GM23338 (cell line): ENCODE measurements around the gene FUNDC1. TPM values are rescaled to one million over a fixed set of nuclear protein-coding genes. Genes with fewer than 3 reads are reported as not detected.
"Not testable (repeated sequence)": the region's sequence is repeated elsewhere in the genome, so short reads cannot be mapped to it uniquely, and the experiment has no call there.

Experiments used
- ATAC-seq: fragments of 200-7000 bp; cut with Tn5 transposase; 3 replicates; pipeline ENCODE4 v1.9.1; 2020
- DNase-seq: peaks from one replicate; pipeline ENCODE4 v3.0.0-alpha.2; 2015; ENCODE audit warnings: low spot score
- H2AFZ ChIP-seq: fragments of 200-600 bp; sonication (generic); 2 replicates; pipeline ENCODE4 v1.8.0; 2016; ENCODE audit warnings: antibody characterized with exemption, mild to moderate bottlenecking, moderate library complexity
- H3F3A ChIP-seq: fragments of 200-600 bp; sonication (generic); replicated peaks from 2 replicates; pipeline ENCODE4 v1.8.0; 2017; ENCODE audit warnings: antibody characterized with exemption, mixed run types, low read depth
- H3K27ac ChIP-seq: fragments of 200-600 bp; sonication (generic); 2 replicates; pipeline ENCODE4 v1.6.1; 2016; ENCODE audit warnings: low read depth
- H3K27me3 ChIP-seq: fragments of 200-600 bp; sonication (generic); 2 replicates; pipeline ENCODE4 v1.8.0; 2016; ENCODE audit warnings: mild to moderate bottlenecking, mixed run types, moderate library complexity; ENCODE audit not compliant: insufficient read depth
- H3K36me3 ChIP-seq: fragments of 200-600 bp; sonication (generic); 2 replicates; pipeline ENCODE4 v1.8.0; 2016; ENCODE audit warnings: mild to moderate bottlenecking; ENCODE audit not compliant: insufficient read depth
- H3K4me1 ChIP-seq: fragments of 200-600 bp; sonication (generic); 2 replicates; pipeline ENCODE4 v1.8.0; 2016; ENCODE audit warnings: mild to moderate bottlenecking, moderate library complexity; ENCODE audit not compliant: insufficient read depth
- H3K4me2 ChIP-seq: fragments of 200-600 bp; sonication (generic); 2 replicates; pipeline ENCODE4 v1.7.1; 2017; ENCODE audit warnings: mixed run types
- H3K4me3 ChIP-seq: fragments of 200-600 bp; sonication (generic); 2 replicates; pipeline ENCODE4 v1.6.1; 2016; ENCODE audit warnings: mixed run types
- H3K79me2 ChIP-seq: fragments of 200-600 bp; sonication (generic); replicated peaks from 2 replicates; pipeline ENCODE4 v1.8.0; 2017; ENCODE audit warnings: mild to moderate bottlenecking; ENCODE audit not compliant: insufficient read depth
- H3K9me2 ChIP-seq: fragments of 200-600 bp; sonication (generic); 2 replicates; pipeline ENCODE4 v1.8.0; 2017; ENCODE audit not compliant: insufficient read depth
- H4K20me1 ChIP-seq: fragments of 200-600 bp; sonication (generic); replicated peaks from 2 replicates; pipeline ENCODE4 v1.8.0; 2017; ENCODE audit warnings: mild to moderate bottlenecking; ENCODE audit not compliant: insufficient read depth
- H3K27ac Mint-ChIP-seq: 2 replicates; pipeline ENCODE4 v1.8.0; 2020; ENCODE audit warnings: inconsistent platforms, mild to moderate bottlenecking, moderate library complexity, mixed read lengths
- H3K27me3 Mint-ChIP-seq: 3 replicates; pipeline ENCODE4 v1.8.0; 2022; ENCODE audit warnings: low read depth, mild to moderate bottlenecking, moderate library complexity, mixed read lengths, inconsistent platforms; ENCODE audit not compliant: insufficient read depth, poor library complexity
- H3K36me3 Mint-ChIP-seq: 3 replicates; pipeline ENCODE4 v1.8.0; 2021; ENCODE audit warnings: low read depth, mild to moderate bottlenecking, inconsistent platforms, moderate library complexity, mixed read lengths
- H3K4me1 Mint-ChIP-seq: 3 replicates; pipeline ENCODE4 v1.8.0; 2020; ENCODE audit warnings: mild to moderate bottlenecking, inconsistent platforms, mixed read lengths
- H3K4me3 Mint-ChIP-seq: 3 replicates; pipeline ENCODE4 v1.8.0; 2021; ENCODE audit warnings: moderate library complexity, mild to moderate bottlenecking, inconsistent platforms, mixed read lengths
- H3K9me3 Mint-ChIP-seq: 3 replicates; pipeline ENCODE4 v1.8.0; 2020; ENCODE audit warnings: moderate library complexity, mild to moderate bottlenecking, inconsistent platforms, mixed read lengths
- ETS1 ChIP-seq: IDR thresholded peaks from 2 replicates; pipeline ENCODE4 v1.6.1; 2016; ENCODE audit warnings: antibody characterized with exemption
- EZH2 ChIP-seq: fragments of 200-600 bp; sonication (generic); IDR thresholded peaks from one replicate; pipeline ENCODE4 v1.8.0; 2017; ENCODE audit warnings: antibody characterized with exemption, mild to moderate bottlenecking, low read depth; ENCODE audit not compliant: unreplicated experiment
- polyA plus RNA-seq: library from polyadenylated mRNA; unstranded; fragments of >200 nt; fragmentation: Nextera tagmentation; extraction: Ambion mirVana; gene quantifications from 2 replicates; pipeline ENCODE4 v1.2.1, GENCODE V29; 2016
- total RNA-seq: library from RNA; depleted of rRNA; stranded (reverse); fragments of >200 nt; shearing (Covaris generic); gene quantifications from 2 replicates; pipeline ENCODE4 v1.2.3, GENCODE V29; 2014
- TF ChIP-seq, protein P1 (sequence below): fragments of 250-450 bp; sonication (Bioruptor Pico); IDR thresholded peaks from 2 replicates; pipeline ENCODE4 v1.5.0; 2020; ENCODE audit warnings: mild to moderate bottlenecking, moderate library complexity

Gene FUNDC1
- total and polyA plus RNA-seq, 2 experiments from 2014 or later: 10.0 to 44.0 TPM

DNA sequence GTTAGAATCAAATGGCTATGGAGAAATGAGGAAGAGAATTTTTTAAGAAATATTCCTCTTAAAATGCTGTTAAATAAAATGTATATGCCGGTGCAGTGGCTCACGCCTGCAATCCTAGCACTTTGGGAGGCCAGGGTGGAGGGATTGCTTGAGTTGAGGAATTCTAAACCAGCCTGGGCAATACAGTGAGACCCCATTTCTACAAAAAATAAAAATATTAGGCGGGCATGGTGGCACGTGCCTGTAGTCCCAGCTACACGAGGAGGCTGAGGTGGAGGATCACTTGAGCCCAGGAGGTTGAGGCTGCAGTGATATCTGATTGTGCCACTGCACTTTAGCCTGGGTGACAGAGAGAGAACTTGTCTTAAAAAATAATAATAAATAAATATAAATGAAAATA, 7.9 kb upstream of the FUNDC1 start (continued):
- TF ChIP-seq, protein P1, sequence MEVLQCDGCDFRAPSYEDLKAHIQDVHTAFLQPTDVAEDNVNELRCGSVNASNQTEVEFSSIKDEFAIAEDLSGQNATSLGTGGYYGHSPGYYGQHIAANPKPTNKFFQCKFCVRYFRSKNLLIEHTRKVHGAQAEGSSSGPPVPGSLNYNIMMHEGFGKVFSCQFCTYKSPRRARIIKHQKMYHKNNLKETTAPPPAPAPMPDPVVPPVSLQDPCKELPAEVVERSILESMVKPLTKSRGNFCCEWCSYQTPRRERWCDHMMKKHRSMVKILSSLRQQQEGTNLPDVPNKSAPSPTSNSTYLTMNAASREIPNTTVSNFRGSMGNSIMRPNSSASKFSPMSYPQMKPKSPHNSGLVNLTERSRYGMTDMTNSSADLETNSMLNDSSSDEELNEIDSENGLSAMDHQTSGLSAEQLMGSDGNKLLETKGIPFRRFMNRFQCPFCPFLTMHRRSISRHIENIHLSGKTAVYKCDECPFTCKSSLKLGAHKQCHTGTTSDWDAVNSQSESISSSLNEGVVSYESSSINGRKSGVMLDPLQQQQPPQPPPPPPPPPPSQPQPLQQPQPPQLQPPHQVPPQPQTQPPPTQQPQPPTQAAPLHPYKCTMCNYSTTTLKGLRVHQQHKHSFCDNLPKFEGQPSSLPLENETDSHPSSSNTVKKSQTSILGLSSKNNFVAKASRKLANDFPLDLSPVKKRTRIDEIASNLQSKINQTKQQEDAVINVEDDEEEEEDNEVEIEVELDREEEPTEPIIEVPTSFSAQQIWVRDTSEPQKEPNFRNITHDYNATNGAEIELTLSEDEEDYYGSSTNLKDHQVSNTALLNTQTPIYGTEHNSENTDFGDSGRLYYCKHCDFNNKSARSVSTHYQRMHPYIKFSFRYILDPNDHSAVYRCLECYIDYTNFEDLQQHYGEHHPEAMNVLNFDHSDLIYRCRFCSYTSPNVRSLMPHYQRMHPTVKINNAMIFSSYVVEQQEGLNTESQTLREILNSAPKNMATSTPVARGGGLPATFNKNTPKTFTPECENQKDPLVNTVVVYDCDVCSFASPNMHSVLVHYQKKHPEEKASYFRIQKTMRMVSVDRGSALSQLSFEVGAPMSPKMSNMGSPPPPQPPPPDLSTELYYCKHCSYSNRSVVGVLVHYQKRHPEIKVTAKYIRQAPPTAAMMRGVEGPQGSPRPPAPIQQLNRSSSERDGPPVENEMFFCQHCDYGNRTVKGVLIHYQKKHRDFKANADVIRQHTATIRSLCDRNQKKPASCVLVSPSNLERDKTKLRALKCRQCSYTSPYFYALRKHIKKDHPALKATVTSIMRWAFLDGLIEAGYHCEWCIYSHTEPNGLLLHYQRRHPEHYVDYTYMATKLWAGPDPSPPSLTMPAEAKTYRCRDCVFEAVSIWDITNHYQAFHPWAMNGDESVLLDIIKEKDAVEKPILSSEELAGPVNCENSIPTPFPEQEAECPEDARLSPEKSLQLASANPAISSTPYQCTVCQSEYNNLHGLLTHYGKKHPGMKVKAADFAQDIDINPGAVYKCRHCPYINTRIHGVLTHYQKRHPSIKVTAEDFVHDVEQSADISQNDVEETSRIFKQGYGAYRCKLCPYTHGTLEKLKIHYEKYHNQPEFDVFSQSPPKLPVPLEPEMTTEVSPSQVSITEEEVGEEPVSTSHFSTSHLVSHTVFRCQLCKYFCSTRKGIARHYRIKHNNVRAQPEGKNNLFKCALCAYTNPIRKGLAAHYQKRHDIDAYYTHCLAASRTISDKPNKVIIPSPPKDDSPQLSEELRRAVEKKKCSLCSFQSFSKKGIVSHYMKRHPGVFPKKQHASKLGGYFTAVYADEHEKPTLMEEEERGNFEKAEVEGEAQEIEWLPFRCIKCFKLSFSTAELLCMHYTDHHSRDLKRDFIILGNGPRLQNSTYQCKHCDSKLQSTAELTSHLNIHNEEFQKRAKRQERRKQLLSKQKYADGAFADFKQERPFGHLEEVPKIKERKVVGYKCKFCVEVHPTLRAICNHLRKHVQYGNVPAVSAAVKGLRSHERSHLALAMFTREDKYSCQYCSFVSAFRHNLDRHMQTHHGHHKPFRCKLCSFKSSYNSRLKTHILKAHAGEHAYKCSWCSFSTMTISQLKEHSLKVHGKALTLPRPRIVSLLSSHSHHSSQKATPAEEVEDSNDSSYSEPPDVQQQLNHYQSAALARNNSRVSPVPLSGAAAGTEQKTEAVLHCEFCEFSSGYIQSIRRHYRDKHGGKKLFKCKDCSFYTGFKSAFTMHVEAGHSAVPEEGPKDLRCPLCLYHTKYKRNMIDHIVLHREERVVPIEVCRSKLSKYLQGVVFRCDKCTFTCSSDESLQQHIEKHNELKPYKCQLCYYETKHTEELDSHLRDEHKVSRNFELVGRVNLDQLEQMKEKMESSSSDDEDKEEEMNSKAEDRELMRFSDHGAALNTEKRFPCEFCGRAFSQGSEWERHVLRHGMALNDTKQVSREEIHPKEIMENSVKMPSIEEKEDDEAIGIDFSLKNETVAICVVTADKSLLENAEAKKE (CRISPR knock-in tag): no peak
- TF ChIP-seq ETS1: no peak

DNA sequence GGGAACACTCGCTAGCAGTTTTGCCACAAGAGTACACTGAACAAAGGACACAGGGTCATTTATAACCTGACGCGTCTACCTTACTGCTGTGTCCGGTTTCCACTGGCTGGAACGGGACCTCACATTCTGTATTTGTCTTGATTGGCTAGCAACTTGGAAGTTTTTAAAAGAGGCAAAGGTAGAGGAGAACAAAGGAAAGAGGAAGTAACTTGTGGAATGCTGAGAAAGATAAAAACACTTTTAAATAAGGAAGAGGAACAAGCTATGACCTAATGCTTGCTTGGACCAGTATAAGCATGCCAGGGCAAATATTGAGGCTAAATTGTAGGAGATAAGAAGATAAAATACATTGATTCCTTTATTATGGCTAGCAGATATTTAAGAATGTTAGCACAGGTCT, 2.8 kb upstream of the FUNDC1 start:
- peak overlapping the region; percentile 36; the same call in 1 of the 2 replicates for H3K27ac Mint-ChIP-seq
- not testable (repeated sequence) for H3K9me3 Mint-ChIP-seq, H3K36me3 ChIP-seq, H3K27me3 Mint-ChIP-seq, H3F3A ChIP-seq, H2AFZ ChIP-seq, H3K9me2 ChIP-seq, H3K4me3 ChIP-seq, ATAC-seq, H4K20me1 ChIP-seq, H3K36me3 Mint-ChIP-seq, H3K27me3 ChIP-seq, H3K4me3 Mint-ChIP-seq, DNase-seq
- H3K4me2 ChIP-seq: peak overlapping the region; percentile 29; the same call in 1 of the 2 replicates
- H3K4me1 Mint-ChIP-seq: peaks cover 25% of the 10 kb centered on the region; the same call in 2 of the 3 replicates
- peak overlapping the region; percentile 58; the same call in 1 of the 2 replicates for H3K27ac ChIP-seq
- peaks cover 18% of the 10 kb centered on the region for H3K79me2 ChIP-seq
- H3K4me1 ChIP-seq: peaks cover 24% of the 10 kb centered on the region

DNA sequence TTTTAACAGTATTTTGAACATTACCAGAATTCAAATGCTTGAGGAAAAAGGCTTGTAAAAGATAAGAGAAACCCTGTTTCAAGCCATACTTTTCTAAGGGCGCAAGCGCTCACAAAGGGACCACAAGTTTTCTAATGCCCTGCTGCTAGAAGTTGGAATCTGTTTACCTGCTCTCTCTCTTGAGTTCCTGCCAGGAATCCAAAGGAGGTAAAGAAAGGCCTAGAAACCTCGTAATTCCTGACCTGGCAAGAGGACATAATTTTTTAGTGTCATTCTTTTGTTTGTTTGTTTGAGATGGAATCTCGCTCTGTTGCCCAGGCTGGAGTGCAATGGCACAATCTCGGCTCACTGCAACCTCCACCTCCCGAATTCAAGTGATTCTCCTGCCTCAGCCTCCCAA, 1.4 kb upstream of the FUNDC1 start:
- no peak overlapping the region for H3K27ac ChIP-seq
- H4K20me1 ChIP-seq: no peaks in the 10 kb centered on the region
- H3K27me3 ChIP-seq: no peaks in the 10 kb centered on the region
- H3F3A ChIP-seq: no peaks in the 10 kb centered on the region
- peaks cover 3% of the 10 kb centered on the region for H3K27me3 Mint-ChIP-seq
- peaks cover 25% of the 10 kb centered on the region; the same call in 2 of the 3 replicates for H3K4me1 Mint-ChIP-seq
- H3K27ac Mint-ChIP-seq: no peak overlapping the region
- peaks cover 24% of the 10 kb centered on the region for H3K4me1 ChIP-seq
- H3K9me3 Mint-ChIP-seq: no peaks in the 10 kb centered on the region; the same call in 2 of the 3 replicates
- peaks cover 25% of the 10 kb centered on the region for H3K79me2 ChIP-seq
- H3K36me3 ChIP-seq: no peaks in the 10 kb centered on the region
- no peak for DNase-seq
- no peak overlapping the region for H3K4me3 Mint-ChIP-seq
- no peak overlapping the region for H2AFZ ChIP-seq
- peaks cover 5% of the 10 kb centered on the region for H3K36me3 Mint-ChIP-seq
- H3K4me3 ChIP-seq: no peak overlapping the region
- no peak overlapping the region for H3K4me2 ChIP-seq
- H3K9me2 ChIP-seq: no peaks in the 10 kb centered on the region
- no peak for ATAC-seq
- TF ChIP-seq ETS1: no peak
- TF ChIP-seq EZH2: no peak
